Kidney tubule cell (primary cell): ENCODE measurements around the gene SPRR2A.
"Not testable (repeated sequence)": the region's sequence is repeated elsewhere in the genome, so short reads cannot be mapped to it uniquely, and the experiment has no call there.

Experiments
- DNase-seq: peaks from one replicate; pipeline ENCODE4 v3.0.0-alpha.2; 2018; ENCODE audit warnings: low spot score

SPRR2A gene

DNA sequence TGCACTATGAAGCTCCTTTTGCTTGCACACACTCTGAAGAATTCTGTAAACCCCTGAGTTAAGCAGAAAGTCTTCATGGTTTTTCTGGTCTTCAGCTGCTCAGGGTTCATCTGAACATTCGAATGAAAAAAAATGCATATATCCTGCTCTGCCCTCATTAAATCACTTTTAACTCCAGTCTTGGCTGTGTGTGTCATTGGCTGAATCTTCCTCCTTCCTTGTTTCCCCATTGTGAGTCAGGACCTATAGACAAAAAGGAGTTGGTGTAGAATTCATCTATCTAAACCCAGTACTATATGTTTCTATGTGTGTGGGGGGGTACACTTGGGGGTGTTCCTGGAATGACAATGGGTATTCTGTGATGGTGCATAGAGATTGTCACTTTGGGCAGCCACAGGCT is 32.9 kb downstream of the SPRR2A start:
- no peak for DNase-seq

DNA sequence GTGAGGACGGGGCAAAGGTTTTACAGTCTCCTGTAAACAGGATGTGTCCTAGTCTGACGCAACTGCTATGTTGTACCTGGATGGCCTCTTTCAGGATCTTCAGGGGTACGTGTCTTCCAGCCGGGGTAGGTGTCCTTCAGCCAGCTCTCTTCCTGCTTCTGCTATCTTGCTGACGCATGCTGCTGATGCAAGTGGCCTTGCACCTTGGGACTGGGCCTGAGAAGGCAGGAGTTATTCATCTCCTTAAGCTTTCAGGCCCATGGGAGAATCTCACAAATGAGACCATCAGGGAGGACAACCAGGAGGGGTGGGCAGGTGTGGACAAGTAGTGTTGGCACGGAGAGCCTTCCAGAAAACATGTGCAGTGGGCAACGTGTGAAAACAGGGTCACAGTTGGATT is 34.2 kb downstream of the SPRR2A start:
- DNase-seq = no peak

GRCh38 chr1:153022340-153022739 is 35.0 kb downstream of the SPRR2A start:
- DNase-seq = not testable (repeated sequence)

DNA sequence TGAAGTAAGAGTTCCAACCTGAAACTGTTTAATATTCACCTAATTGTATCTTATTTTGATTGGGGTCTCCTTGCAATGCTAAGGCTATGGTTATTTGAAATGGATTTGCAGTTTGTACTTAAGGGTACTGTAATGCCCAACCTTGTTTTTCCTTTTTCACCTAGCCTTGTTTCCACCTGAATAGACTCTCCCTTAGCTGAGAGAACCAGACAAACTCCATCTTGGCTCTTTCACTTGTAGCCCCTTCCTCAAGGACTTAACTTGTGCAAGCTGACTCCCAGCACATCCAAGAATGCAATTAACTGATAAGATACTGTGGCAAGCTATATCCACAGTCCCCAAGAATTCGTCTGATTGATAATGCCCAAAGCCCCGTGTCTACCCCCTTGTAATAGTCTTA is 35.5 kb downstream of the SPRR2A start:
- DNase-seq = not testable (repeated sequence)

GRCh38 chr1:153011235-153011758 is 46.0 kb downstream of the SPRR2A start:
- DNase-seq = not testable (repeated sequence)
